22Rv1 (cell line): ENCODE data around the gene PLA2G2E.

ENCODE experiments used
- CTCF ChIP-seq: fragments of 450-650 bp; IDR thresholded peaks from 2 replicates; pipeline ENCODE4 v1.5.1; 2017; ENCODE audit warnings: mild to moderate bottlenecking
- ZFX ChIP-seq: fragments of 450-650 bp; IDR thresholded peaks from 2 replicates; pipeline ENCODE4 v1.6.1; 2017; ENCODE audit warnings: antibody characterized with exemption, borderline replicate concordance

GRCh38 chr1:19894218-19894617 is 29.2 kb downstream of the PLA2G2E start:
- TF ChIP-seq CTCF (no peak), ZFX (no peak)
